GM08714 (cell line): ENCODE measurements around the gene MAN1C1.

ENCODE experiments used
- H3K4me3 ChIP-seq: fragments of 200-500 bp; sonication (Bioruptor generic); 2 replicates; pipeline ENCODE4 v1.5.1; 2014; ENCODE audit warnings: mild to moderate bottlenecking, low read length, inconsistent platforms
- ZNF274 ChIP-seq: IDR thresholded peaks from 2 replicates; pipeline ENCODE4 v1.6.1; 2012; ENCODE audit warnings: mild to moderate bottlenecking, low read depth, low read length

The MAN1C1 gene

GRCh38 chr1:25744140-25744581, 127.6 kb downstream of the MAN1C1 start:
- no peak for TF ChIP-seq ZNF274

GRCh38 chr1:25744636-25745425, 128.2 kb downstream of the MAN1C1 start:
- no peak overlapping the region for H3K4me3 ChIP-seq
- TF ChIP-seq ZNF274: no peak

More at GRCh38 chr1:25744140-25744581, 127.6 kb downstream of the MAN1C1 start:
- H3K4me3 ChIP-seq: no peak overlapping the region

DNA sequence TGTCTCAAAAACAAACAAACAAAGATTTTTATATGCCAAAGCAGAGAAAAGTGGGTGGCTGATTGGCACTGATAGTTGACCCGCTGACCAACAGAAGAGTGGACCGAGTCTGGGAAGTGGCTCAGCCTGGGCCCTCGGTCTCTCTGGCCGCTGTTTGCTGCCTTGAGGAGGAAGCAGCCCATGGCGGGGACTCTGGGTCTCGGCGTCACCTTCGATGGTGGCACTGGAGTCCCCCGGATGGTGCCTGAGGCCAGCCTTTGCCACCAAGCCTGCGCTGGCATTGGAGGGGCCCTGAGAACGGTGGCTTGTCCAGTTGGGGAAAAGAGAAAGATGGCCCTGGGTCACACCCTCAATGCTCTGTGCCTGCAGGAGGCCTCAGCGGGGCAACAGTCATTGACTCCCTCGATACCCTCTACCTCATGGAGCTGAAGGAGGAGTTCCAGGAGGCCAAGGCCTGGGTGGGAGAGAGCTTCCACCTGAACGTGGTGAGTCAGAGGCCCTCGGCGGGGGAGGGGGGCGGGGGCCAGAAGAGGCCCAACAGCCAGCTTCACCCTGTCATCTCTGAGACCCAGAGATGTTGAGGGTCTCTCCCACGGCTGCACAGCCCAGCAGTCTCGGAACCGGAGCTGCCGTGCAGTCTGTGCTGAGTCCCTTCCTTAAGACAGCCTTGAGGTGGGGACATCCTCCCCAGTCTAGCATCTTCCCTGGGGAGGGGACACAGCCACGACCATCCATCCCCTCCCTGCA, 129.9 kb downstream of the MAN1C1 start:
- TF ChIP-seq ZNF274: no peak
- H3K4me3 ChIP-seq: no peak overlapping the region

GRCh38 chr1:25747046-25747719, 130.6 kb downstream of the MAN1C1 start:
- H3K4me3 ChIP-seq: no peak overlapping the region
- TF ChIP-seq ZNF274: no peak

DNA sequence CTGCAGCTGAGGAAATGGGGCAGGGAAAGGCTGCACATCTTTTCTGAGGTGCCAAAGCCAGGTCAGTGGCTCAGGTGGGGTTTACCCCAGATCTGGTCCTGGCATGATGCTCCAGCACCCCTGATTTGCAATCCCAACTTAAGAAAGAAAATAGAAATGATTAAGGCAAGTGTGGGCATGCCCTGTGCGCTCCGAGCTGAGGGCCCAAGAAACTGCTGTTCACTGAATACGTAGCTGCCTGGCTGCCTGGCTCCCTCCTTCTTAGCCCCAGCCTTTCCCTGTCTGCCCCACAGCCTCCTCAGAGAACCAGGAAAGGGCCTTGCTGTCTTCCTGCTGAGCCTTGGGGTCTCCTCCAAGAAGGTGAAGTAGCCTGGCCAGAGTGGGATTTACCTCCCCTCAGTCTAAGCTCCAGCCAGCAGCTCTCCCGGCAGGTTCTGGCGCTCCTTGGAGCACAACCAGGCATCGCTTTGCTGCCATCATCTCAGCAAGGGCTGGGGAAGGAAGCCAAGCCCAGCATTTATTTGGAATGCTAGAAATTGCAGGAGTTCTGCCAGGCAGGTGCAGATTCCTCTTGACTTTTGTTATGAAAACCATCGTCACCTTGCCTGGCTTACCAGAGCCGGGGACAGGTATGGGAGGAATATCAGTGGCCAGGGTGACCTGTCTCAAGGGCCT, 132.1 kb downstream of the MAN1C1 start:
- TF ChIP-seq ZNF274: no peak
- H3K4me3 ChIP-seq: no peak overlapping the region

- no peak for TF ChIP-seq ZNF274
- no peak overlapping the region for H3K4me3 ChIP-seq
These were observed 134.5 kb downstream of the MAN1C1 start for GRCh38 chr1:25750923-25751605.

DNA sequence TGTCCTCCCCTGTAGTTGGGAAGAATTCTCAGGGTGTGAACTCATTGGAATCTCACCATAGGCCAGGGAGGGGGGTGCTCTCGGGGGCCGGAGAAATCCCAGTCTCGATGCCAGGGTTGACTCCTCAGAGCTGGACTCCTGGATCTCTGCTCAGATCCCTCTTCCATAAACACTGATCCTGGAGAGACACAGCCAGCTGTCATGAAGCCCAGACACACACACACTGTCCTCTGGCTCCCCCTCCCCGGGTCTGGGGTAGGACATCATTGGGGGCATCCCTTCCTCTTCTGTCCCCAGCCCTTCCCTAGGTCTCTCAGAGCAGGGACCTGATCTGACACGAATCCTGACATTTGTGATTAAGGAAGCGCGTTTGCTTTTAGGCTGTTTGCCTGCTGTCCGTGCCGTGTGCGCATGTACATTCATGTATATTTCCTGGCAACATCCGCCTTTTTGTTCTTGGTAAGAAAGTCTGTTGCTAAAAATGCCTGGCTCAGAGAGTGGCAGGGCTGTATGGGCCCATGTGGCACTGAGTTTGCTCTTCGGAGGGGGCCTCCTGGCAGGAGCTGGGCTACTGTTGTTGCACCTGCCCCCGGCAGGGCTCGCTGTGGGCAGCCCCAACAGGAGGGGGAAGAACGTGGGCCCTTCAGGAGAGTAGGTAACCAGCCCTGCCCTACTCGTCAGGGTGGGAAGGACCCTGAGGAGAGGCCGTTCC, 138.0 kb downstream of the MAN1C1 start:
- no peak overlapping the region for H3K4me3 ChIP-seq
- no peak for TF ChIP-seq ZNF274

GRCh38 chr1:25755475-25756125, 139.0 kb downstream of the MAN1C1 start:
- H3K4me3 ChIP-seq: no peak overlapping the region
- no peak for TF ChIP-seq ZNF274

GRCh38 chr1:25756215-25756614, 139.6 kb downstream of the MAN1C1 start:
- no peak for TF ChIP-seq ZNF274

GRCh38 chr1:25757151-25757845, 140.7 kb downstream of the MAN1C1 start:
- no peak overlapping the region for H3K4me3 ChIP-seq
- TF ChIP-seq ZNF274: no peak

More at GRCh38 chr1:25756215-25756614, 139.6 kb downstream of the MAN1C1 start:
- no peak overlapping the region for H3K4me3 ChIP-seq

DNA sequence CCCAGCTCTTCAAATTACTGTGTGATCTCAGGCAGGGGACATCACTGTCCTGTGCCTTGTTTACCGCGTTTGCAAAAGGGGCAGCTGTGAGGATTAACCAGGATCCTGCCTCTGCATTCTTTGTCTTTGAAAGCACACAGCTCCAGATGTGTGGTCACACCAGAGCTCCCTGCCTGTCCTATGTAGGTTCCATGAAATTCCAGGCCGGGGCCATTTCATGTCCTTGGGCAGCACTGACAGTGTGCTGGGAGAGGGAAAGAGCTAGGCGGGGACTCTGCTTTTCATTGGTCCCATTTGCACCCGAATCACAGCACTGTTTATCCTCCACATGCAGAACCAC, 141.2 kb downstream of the MAN1C1 start:
- no peak overlapping the region for H3K4me3 ChIP-seq
- no peak for TF ChIP-seq ZNF274

- no peak overlapping the region for H3K4me3 ChIP-seq
- TF ChIP-seq ZNF274: no peak
These were observed 142.0 kb downstream of the MAN1C1 start for GRCh38 chr1:25758466-25759070.
